Sigmoid colon (tissue), 7 donors: ENCODE measurements around the gene NHSL2. TPM values are rescaled to one million over a fixed set of nuclear protein-coding genes. Genes with fewer than 3 reads are reported as not detected.
A peak's percentile ranks its signal among the peaks of the same experiment; 100 is the strongest.
"Not testable (repeated sequence)": the region's sequence is repeated elsewhere in the genome, so short reads cannot be mapped to it uniquely, and the experiment has no call there.

Source experiments
- DNase-seq: peaks from one replicate; pipeline ENCODE4 v3.0.0-alpha.2; 2019
- H3K27ac ChIP-seq, 4 donors: fragments of 200-600 bp; sonication (generic); one replicate each; pipeline ENCODE4 v1.5.1; 2016 to 2019; ENCODE audit warnings: mild to moderate bottlenecking in 1 of 4
- H3K27me3 ChIP-seq, 3 donors: fragments of 200-600 bp; sonication (generic); one replicate each; pipeline ENCODE4 v1.5.1; 2019; ENCODE audit warnings: mild to moderate bottlenecking in 1 of 3
- H3K36me3 ChIP-seq, 4 donors: fragments of 200-600 bp; sonication (generic); one replicate each; pipeline ENCODE4 v1.5.1; 2016 to 2019
- H3K4me1 ChIP-seq, 4 donors: fragments of 200-600 bp; sonication (generic); one replicate each; pipeline ENCODE4 v1.5.1; 2017 to 2019
- H3K4me3 ChIP-seq, 4 donors: fragments of 200-600 bp; sonication (generic); one replicate each; pipeline ENCODE4 v1.5.1; 2017 to 2019; ENCODE audit warnings: mild to moderate bottlenecking in 2 of 4, moderate library complexity in 1 of 4
- H3K9me3 ChIP-seq, 4 donors: fragments of 200-600 bp in 3 of 4; sonication (generic) in 3 of 4; one replicate each; pipeline versions ENCODE4 v1.5.1 to v1.6.1; 2013 to 2019
- CTCF ChIP-seq, 4 experiments: fragments of 450-650 bp in 3 of 4; fragments of 200-600 bp in 1 of 4; IDR thresholded peaks; one replicate each; pipeline ENCODE4 v1.5.1; 2016 to 2019; ENCODE audit warnings: antibody characterized with exemption in 4 of 4, mild to moderate bottlenecking in 3 of 4, moderate library complexity in 2 of 4
- EP300 ChIP-seq, 4 donors: sonication (generic); formaldehyde crosslinking; IDR thresholded peaks; one replicate each; pipeline ENCODE4 v1.6.1; 2017; ENCODE audit warnings: antibody characterized with exemption in 4 of 4
- POLR2A ChIP-seq, 2 donors: fragments of 450-650 bp; IDR thresholded peaks; one replicate each; pipeline ENCODE4 v1.6.1; 2016; ENCODE audit warnings: antibody characterized with exemption in 2 of 2, mild to moderate bottlenecking in 2 of 2, moderate library complexity in 2 of 2
- POLR2AphosphoS5 ChIP-seq, 4 donors: sonication (generic); formaldehyde crosslinking; IDR thresholded peaks; one replicate each; pipeline ENCODE4 v1.6.1; 2017; ENCODE audit warnings: antibody characterized with exemption in 4 of 4
- WGBS, 2 donors: extraction: QIAGEN DNeasy Blood & Tissue Kit; methylation state at CpG; one replicate each; pipeline ENCODE4 v1.1.7; 2013; 5-methylcytosine and 5-hydroxymethylcytosine counted together
- intact Hi-C: fragments of 100-400 bp; cut with DNase I; formaldehyde crosslinking; loops from one replicate; pipeline ENCODE4 v1.15.1; 2023
- polyA plus RNA-seq, 3 donors: library from polyadenylated mRNA; stranded (reverse); fragments of 200-250 nt; gene quantifications; one replicate each; pipeline ENCODE4 v1.2.3, GENCODE V29; 2013
- total RNA-seq, 4 donors: library from RNA; depleted of rRNA; stranded (reverse); fragments of >200 nt; gene quantifications; one replicate each; pipeline ENCODE4 v1.1.0, GENCODE V29; 2016
- donor health status: healthy with polysubstance abuse.
- donor health status: Bipolar disorder and iron deficiency.
- donor health status: healthy.

NHSL2 gene
- total and polyA plus RNA-seq, 7 donors: under 0.01 to 21.3 (median 8.1) TPM

GRCh38 chrX:72057849-72058248 lies 147.2 kb downstream of the NHSL2 start:
- peaks cover 0 to 43% (median 21%) of the 10 kb centered on the region in 4 donors for H3K4me1 ChIP-seq
- intact Hi-C loops: no loop called here
- no peak overlapping the region for H3K4me3 ChIP-seq
- H3K27ac ChIP-seq: peak overlapping the region in 3 of 4 donors; percentile 23 to 40 (median 38)
- 47 to 55% methylated on average over 1 of the region's 1 CpG for WGBS, 2 donors
- no peaks in the 10 kb centered on the region for H3K36me3 ChIP-seq
- H3K27me3 ChIP-seq: no peaks in the 10 kb centered on the region
- DNase-seq: no peak
- H3K9me3 ChIP-seq: no peaks in the 10 kb centered on the region
- TF ChIP-seq EP300 (IDR thresholded peaks at IDR 0.05) (no peak), CTCF (IDR thresholded peaks at IDR 0.05) (no peak), POLR2AphosphoS5 (IDR thresholded peaks at IDR 0.05) (no peak), POLR2A (IDR thresholded peaks at IDR 0.05) (no peak)

GRCh38 chrX:72058346-72058745 lies 147.7 kb downstream of the NHSL2 start:
- DNase-seq, H3K4me3 ChIP-seq, H3K9me3 ChIP-seq, H3K27me3 ChIP-seq, H3K36me3 ChIP-seq, intact Hi-C loops: not testable (repeated sequence)
- WGBS, 2 donors: 80 to 86% methylated on average over 15 of the region's 15 CpGs
- H3K27ac ChIP-seq: peak overlapping the region in 1 of 4 donors; percentile 23
- peaks cover 0 to 48% (median 21%) of the 10 kb centered on the region in 4 donors for H3K4me1 ChIP-seq

- intact Hi-C loops: no loop called here
- Histone ChIP-seq H3K9me3 (no peaks in the 10 kb centered on the region), H3K4me3 (no peak overlapping the region), H3K36me3 (no peaks in the 10 kb centered on the region), H3K27ac (peak overlapping the region in 3 of 4 donors; percentile 53 to 82 (median 72)), H3K27me3 (no peaks in the 10 kb centered on the region), H3K4me1 (peaks cover 0 to 54% (median 20%) of the 10 kb centered on the region in 4 donors)
- 79 to 82% methylated on average over 8 of the region's 8 CpGs for WGBS, 2 donors
- no peak for DNase-seq
- TF ChIP-seq POLR2A (IDR thresholded peaks at IDR 0.05) (no peak), POLR2AphosphoS5 (IDR thresholded peaks at IDR 0.05) (no peak), EP300 (IDR thresholded peaks at IDR 0.05) (no peak), CTCF (IDR thresholded peaks at IDR 0.05) (no peak)
Measured at GRCh38 chrX:72060196-72060920, 149.7 kb downstream of the NHSL2 start.

GRCh38 chrX:72060921-72061490 lies 150.4 kb downstream of the NHSL2 start:
- intact Hi-C loops: no loop called here
- Histone ChIP-seq H3K27me3 (no peaks in the 10 kb centered on the region), H3K36me3 (no peaks in the 10 kb centered on the region), H3K4me3 (no peak overlapping the region), H3K4me1 (peaks cover 0 to 54% (median 20%) of the 10 kb centered on the region in 4 donors), H3K9me3 (no peaks in the 10 kb centered on the region), H3K27ac (peak overlapping the region in 3 of 4 donors; percentile 53 to 82 (median 72))
- DNase-seq: no peak
- TF ChIP-seq EP300 (IDR thresholded peaks at IDR 0.05) (no peak), POLR2A (IDR thresholded peaks at IDR 0.05) (no peak), CTCF (IDR thresholded peaks at IDR 0.05) (no peak), POLR2AphosphoS5 (IDR thresholded peaks at IDR 0.05) (no peak)
- 64 to 75% methylated on average over 5 of the region's 5 CpGs for WGBS, 2 donors

GRCh38 chrX:72062916-72063315 lies 152.3 kb downstream of the NHSL2 start:
- intact Hi-C loops: no loop called here
- TF ChIP-seq EP300 (IDR thresholded peaks at IDR 0.05) (no peak), POLR2A (IDR thresholded peaks at IDR 0.05) (no peak), CTCF (IDR thresholded peaks at IDR 0.05) (no peak), POLR2AphosphoS5 (IDR thresholded peaks at IDR 0.05) (peak in 2 of 4 donors; percentile 17 to 46)
- no peaks in the 10 kb centered on the region for H3K27me3 ChIP-seq
- peak overlapping the region; percentile 63 to 82 (median 74) for H3K27ac ChIP-seq
- H3K9me3 ChIP-seq: no peaks in the 10 kb centered on the region
- peak; percentile 84 for DNase-seq
- H3K4me3 ChIP-seq: no peak overlapping the region
- H3K4me1 ChIP-seq: peaks cover 0 to 42% (median 18%) of the 10 kb centered on the region in 4 donors
- 73 to 77% methylated on average over 6 of the region's 6 CpGs for WGBS, 2 donors
- no peaks in the 10 kb centered on the region for H3K36me3 ChIP-seq
